ENCODE results near the gene GATA6.
"Not testable (repeated sequence)": the region's sequence is repeated elsewhere in the genome, so short reads cannot be mapped to it uniquely, and the experiment has no call there.

Gene GATA6

GRCh38 chr18:22184573-22184972 lies 15.2 kb downstream of the GATA6 start:
- not testable (repeated sequence) for DNase-seq

GRCh38 chr18:22185273-22185672 lies 15.9 kb downstream of the GATA6 start:
- no peak for DNase-seq

GRCh38 chr18:22185771-22186386 lies 16.5 kb downstream of the GATA6 start:
- DNase-seq = no peak

GRCh38 chr18:22186484-22186971 lies 17.1 kb downstream of the GATA6 start:
- no peak for DNase-seq

DNA sequence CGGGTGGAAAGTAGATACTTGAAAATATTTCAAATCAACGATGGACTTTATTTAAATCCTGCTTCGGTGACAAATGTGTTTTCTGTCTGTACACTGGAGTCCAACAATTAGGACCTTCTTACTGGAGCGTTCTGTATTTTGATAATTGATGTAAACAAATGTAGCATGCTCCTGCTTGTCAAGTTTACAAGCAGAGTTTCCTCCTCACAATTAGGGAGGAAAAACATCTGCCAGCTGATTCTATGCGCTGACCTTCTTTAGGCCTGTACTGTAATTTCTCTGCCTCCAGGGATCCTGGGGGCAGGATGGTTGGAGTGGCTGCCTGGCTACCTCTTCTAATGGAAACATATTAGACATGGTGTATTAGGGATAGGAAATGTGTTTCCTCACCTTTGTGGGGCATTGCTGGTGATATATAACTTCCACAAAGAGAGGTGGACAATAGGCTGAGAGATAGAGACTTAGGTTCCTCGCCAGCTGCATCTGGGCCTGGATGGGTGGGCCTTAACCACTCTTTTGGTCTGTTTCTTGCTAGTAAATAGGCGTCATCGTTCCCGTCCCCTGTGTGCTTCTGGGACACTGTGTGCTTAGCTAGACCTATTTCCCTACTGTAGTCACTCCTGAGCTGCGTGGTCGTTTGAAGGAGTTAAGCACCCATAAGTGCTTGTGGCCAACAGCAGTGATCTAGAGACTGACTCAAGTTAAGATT lies 19.3 kb downstream of the GATA6 start:
- DNase-seq = no peak

- no peak for DNase-seq
These were observed 20.2 kb downstream of the GATA6 start for GRCh38 chr18:22189449-22190166.

- no peak for DNase-seq
These were observed 21.9 kb downstream of the GATA6 start for GRCh38 chr18:22191346-22191695.

- DNase-seq = no peak
These were observed 22.5 kb downstream of the GATA6 start for GRCh38 chr18:22191923-22192322.

DNA sequence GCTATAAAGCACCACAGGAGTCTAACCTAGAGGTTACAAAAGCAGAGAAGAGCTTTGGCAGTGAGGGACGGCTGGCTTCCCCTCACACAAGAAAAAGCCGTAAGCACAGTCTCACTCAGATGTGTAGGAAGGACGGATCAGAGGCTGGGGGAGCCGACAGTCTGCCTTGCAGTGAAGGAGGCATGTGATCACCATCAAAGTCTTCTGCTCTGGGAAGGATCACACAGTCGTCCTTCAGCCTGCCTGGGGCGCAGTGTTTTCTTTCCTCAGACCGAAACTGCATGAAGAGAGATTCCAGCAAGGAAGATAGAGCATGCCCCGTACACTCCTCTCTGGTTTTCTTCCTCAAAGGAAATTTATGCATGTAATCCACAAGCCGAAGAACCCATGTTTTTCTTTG lies 24.1 kb downstream of the GATA6 start:
- no peak for DNase-seq

DNA sequence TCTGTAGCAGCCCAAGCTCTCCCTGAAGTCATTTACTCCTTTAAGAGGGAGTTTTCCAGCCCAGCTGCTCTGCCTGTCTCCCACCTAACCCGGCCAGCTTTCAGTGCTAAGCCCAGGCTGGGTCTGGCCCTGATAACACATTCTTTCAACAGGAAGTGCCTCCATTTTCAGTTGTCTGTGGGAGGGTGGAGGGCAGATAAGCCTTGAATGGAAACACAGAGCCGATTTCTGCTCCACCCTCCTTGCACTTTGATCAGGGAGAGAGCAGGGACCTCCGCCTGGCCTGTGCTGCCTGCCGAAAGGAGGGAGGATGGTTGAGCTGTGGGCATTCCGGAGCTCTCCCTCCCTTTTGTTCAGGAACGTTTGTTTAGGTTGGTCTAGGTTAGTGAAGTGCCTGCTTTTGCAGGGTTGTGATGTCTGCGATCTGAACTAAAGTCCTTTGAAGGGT lies 24.8 kb downstream of the GATA6 start:
- no peak for DNase-seq

DNA sequence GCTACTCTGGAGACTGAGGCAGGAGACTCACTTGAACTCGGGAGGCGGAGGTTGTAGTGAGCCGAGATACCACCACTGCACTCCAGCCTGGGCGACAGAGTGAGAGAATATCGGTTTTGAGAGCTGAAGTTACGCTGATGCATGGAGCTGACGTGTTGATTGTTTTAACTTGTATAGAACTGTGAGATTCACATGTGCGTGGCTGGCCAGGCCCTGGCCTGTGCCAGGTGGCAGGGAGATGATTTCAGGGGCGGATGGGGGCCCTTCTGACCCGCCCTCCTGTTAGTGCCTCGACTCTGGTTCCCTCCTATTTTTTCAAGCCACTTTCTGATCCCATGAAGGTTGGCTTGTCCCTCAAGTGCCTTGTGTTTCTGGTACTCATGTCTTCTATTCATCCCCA lies 25.7 kb downstream of the GATA6 start:
- no peak for DNase-seq

DNA sequence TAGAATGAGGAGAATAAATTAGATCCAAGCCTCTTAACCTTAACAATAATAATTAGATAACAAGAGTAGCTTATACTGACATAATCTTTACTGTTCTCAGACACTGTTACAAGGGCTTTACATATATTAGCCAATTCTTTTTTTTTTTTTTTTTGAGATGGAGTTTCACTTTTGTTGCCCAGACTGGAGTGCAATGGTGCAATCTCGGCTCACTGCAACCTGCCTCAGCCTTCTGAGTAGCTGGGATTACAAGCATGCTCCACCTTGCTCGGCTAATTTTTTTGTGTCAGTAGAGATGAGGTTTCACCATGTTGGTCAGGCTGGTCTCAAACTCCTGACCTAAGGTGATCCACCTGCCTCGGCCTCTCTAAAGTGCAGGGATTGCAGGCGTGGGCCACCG lies 27.6 kb downstream of the GATA6 start:
- not testable (repeated sequence) for DNase-seq

GRCh38 chr18:22197668-22198067 lies 28.3 kb downstream of the GATA6 start:
- no peak for DNase-seq

DNA sequence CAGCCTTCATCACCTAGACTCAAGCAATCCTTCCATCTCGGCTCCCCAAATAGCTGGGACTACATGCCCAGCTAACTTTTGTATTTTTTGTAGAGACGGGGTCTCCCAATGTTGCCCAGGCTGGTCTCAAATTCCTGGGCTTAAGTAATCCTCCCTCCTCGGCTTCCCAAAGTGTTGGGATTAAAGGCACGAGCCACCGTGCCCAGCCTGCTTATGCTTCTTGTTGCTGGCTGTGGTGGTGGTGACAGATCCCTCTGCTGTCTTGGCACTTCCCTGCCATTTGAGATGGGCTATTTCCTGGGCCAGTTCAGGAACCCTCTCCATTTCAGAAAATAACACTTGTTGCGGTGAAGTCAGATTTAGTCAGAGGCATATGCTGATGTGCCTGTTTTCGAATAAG lies 28.8 kb downstream of the GATA6 start:
- DNase-seq = no peak

DNA sequence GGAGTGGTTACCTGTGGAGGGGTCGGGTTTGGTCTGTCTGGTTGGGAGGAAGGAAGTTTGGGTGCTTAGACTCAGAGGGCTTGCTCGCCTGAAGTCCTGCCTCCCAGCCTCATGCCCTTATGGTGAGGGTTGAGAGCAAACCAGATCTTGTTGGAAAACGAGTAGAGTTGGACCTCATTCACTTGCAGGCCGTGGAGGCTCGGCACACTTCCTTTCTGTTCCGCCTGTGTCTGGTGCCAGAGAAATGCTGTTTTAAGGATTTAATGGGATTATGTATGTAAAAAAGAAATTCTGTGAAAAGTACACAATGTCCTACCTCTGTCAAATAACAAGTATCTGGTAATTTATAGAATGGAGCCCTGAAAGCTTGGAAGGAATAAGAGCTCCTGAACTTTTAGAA lies 29.6 kb downstream of the GATA6 start:
- no peak for DNase-seq

DNA sequence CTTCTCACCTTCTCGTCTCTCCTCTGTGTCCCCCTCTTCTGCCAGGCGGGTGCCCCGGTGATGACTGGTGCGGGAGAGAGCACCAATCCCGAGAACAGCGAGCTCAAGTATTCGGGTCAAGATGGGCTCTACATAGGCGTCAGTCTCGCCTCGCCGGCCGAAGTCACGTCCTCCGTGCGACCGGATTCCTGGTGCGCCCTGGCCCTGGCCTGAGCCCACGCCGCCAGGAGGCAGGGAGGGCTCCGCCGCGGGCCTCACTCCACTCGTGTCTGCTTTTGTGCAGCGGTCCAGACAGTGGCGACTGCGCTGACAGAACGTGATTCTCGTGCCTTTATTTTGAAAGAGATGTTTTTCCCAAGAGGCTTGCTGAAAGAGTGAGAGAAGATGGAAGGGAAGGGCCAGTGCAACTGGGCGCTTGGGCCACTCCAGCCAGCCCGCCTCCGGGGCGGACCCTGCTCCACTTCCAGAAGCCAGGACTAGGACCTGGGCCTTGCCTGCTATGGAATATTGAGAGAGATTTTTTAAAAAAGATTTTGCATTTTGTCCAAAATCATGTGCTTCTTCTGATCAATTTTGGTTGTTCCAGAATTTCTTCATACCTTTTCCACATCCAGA lies 31.3 kb downstream of the GATA6 start:
- no peak for DNase-seq

GRCh38 chr18:22203035-22203434 lies 33.6 kb downstream of the GATA6 start:
- DNase-seq = no peak

GRCh38 chr18:22203536-22204213 lies 34.3 kb downstream of the GATA6 start:
- DNase-seq = no peak

DNA sequence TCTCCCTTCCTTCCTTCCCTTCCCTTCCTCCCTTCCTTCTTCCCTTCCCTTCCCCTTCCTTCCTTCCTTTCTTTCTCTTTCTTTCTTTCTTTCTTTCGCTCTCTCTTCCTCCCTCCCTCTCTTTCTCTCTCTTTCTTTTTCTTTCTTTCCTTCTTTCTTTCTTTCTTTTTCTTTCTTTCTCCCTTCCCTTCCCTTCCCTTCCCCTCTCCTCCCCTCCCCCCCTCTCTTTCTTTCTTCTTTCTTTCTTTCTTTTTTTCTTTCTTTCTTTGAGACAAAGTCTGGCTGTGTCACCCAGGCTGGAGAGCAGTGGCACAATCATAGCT lies 34.8 kb downstream of the GATA6 start:
- no peak for DNase-seq

DNA sequence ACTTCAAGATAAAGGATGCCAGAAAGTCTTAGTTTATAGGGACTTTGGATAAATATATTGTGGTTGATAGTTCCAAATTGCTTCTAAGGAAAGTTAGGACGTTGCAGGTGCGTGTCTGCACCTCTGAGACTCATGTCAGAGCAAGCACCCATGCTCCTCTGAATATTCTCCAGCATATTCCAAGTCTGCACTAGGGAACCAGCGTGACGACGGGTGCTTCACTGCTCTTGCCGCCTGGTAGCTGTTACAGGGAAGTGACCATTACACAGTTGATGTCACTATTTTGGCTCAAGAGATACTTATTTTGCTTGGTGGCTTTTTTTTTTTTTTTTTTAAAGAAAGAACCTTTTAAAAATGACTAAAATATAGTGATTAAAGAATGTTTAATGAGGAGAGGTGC lies 35.6 kb downstream of the GATA6 start:
- DNase-seq = no peak

DNA sequence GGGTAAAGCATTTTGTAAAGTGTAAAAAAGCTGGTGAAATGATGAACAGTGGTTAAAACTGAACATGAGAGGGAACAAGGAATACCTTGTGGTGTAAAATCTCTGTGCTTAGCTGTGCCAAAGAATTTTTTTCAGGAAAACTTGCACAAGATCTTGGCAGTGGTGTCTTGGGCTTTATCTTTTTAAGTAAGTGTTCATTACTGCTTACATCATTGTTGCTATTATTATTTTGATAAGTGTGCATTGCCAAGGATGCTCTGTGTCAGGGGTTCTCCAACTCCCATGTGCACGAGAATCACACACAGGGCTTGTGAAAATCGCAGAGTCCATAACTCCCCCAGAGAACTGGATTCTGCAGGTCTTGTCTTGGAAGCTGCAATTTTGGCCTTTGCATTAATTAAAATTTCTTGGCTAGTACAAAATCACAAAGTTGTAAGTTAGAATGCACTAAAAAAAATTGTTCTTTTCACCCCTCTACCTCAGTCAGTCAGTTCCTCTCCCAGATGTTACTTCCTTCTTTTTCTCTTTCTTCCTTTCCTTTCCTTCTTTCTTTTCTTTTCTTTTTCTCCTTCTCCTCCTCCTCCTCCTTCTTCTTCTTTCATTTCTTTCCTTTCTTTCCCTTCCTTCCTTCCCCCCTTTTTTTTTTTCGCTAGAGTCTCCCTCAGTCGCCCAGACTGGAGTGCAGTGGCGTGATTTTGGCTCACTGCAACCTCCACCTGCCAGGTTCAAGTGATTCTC lies 37.8 kb downstream of the GATA6 start:
- no peak for DNase-seq

- DNase-seq = no peak
These were observed 40.9 kb downstream of the GATA6 start for GRCh38 chr18:22210311-22210754.

Measured in activated CD4-positive, alpha-beta T cell treated with anti-CD3 and anti-CD28 coated beads, Interleukin-2, amount 50 U/mL, for 16 hours (primary cell).